KG1 (cell line): ENCODE data around the gene SHISAL1.

ENCODE experiments used
- DNase-seq: peaks from one replicate; lab custom pipeline; 2025; lab: John Stamatoyannopoulos, UW

Gene SHISAL1

DNA sequence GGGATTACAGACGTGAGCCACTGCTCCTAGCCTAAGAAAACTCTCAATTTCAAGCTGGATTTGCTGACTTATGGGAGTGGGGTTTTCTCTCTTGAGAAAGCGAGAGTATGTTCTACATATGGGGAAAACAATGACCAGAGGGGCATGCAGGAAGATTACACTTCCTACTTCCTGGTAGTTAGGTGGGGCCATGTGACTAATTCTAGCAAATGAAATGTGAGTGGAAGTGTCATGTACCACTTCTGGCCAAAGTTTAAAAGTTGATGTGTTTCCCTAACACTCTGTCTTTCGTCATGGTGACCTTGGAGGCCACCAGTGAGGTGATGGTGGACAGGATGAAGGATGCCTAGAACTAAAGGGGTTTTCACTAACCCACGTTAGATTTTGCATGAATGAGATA lies 81.5 kb downstream of the SHISAL1 start:
- DNase-seq = no peak

DNA sequence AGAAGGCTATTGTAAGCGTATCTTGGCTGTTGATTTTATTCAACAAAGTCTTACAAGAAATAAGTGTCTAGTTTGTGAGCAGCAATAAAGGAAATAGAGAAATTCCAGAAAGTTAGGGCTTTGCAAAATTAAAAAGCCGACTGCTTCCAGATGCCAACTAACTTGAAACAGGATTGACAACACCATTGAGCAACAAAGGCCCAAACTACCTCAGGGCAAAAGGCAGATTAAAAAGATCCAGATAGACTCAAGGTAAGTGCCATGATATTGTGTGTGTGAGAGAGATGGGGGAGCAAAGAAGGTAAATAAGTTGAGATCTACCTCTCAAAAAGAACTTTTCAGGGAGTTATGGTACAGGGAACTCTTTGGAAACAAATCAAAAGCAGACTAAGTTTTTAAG lies 82.9 kb downstream of the SHISAL1 start:
- no peak for DNase-seq

- DNase-seq = no peak
These were observed 83.4 kb downstream of the SHISAL1 start for GRCh38 chr22:44229331-44229730.

DNA sequence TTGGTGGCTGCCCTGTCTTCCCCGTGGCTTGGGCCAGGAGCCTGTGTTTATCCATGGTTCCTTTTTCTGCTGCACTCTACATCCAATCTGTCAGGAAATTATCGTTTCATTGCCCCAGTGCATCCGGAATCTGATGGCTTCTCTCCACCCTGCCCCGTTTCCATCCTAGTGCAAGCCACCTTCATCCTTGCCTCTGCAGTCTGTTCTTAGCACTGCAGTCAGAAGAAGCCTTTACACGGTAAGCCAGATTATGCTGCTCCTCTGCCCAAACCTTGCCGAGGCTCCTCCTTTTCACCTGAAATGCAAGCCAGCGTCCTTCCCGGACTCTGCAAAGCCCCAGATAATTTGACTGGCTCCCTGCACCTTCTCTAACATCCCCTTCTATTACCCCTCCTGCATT lies 86.9 kb downstream of the SHISAL1 start:
- DNase-seq = no peak

- DNase-seq = no peak
These were observed 87.6 kb downstream of the SHISAL1 start for GRCh38 chr22:44225091-44225689.

- DNase-seq = no peak
These were observed 88.6 kb downstream of the SHISAL1 start for GRCh38 chr22:44224166-44224565.

GRCh38 chr22:44221710-44222475 lies 90.9 kb downstream of the SHISAL1 start:
- DNase-seq = no peak

DNA sequence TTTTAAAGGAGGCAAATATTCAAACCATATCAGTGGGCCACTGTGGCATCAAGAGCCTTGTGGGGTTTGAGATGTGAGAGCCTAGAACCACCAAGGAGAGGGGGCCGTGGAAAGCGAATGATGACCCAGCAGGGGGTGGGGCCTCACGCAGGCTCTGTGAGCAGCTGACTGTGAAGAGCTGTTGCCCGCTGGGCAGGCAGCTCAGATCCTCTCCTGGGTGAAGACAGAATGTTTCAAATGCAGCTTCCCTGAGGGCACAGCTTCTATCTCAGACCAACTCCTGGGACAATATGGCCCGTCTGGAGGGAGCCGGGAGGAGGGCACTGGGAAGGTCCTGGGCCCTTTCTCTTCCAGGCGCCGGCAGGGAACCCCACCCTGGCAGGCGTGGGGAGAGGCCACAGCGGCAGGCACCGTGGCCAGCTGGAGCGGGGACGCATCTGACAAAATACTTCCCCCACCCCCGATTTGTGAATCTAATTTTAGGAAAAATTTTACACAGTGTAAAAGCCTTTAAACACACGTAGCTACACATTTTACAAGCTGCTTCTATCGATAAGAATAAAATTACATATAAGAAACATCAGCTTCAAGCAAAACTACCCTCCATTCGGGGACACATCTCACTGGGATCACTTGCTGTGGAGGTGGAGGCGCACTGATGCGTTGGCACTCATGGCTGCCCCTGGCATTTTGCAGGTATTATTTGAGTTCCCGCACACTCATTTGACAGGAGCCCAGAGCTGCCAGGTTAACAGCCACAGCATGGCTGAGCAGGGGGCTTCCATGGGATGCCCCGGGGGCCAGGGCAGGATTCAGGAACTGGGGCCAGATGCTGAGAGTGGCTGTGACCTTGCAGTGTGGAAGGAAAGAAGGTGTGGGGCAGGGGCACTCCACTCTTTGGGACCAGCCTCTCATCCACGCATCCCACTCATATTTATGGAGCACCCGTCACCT lies 91.7 kb downstream of the SHISAL1 start:
- DNase-seq = no peak

DNA sequence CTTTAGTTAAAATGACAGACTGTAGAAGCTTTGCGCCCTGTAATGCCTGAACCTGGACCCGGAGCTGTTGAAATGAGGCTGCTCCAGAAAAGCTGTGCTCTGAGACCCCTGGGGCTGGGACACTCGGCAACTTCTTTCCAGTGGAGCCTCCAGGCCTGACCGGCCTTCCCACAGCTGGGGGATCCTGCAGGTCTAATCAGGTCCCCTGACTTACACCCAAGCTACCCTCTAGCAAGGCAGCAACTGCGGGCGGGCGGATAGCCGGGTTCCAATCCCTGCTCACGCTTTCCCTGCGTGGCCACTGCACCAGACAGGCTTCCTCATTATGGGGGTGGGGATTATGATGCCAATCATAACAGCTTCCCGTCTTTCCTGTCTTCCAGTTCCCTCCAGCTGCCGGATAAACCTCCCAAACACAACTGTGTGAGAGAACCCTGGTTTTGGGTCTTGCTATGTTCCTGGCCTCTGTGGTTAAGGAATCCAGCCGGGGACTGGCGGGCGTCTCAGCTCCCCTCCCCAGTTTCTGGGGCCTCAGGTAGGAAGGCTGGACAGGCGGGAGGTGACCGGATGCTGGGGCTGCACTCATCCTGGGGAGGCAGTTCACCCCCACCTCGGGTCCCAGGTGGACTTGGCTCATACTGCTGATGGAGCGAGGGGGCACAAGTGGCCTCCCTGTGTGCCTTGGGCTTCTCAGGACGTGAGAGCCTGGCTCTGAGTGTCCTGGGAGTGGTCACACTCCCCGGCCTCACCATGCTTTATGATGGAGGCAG lies 93.5 kb downstream of the SHISAL1 start:
- no peak for DNase-seq

DNA sequence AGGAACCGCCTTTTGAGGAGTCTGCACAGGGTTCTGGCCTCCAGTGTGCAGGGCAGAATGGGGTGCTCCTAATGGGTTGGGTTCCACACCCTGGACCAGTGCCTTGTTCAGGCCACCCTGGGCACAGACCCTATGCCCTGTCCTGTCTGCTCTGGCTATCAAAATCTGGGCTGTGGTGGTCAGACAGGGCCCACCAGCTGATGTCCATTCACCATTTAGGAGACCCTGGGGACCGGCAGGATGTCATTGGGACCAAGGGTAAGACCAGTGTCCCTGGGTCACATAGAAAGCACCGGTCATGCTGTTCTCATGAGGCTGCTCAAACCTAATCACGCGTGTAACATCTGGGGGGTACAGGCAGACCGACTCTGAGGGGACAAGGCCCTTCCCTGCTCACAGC lies 94.7 kb downstream of the SHISAL1 start:
- DNase-seq = no peak

DNA sequence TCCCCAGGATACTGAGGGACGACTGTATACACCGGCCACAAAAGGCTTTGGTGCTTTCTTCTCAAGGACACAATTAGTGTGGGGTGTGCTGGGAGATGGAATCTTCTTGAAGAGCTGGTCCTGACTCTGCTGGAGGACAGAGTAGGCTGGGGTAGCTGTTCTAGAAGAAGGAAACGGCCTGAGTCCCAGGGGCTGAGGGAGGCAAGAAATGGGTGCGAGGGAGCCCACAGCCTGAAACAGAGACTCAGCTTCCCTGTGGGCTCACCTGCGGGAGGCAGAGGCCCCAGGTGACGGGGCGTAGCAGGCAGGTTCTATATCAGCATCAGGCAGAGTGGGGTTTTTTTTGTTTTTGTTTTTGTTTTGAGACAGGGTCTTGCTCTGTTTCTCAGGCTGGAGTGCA lies 95.4 kb downstream of the SHISAL1 start:
- DNase-seq = no peak

GRCh38 chr22:44215287-44215686 lies 97.5 kb downstream of the SHISAL1 start:
- DNase-seq = no peak

GRCh38 chr22:44214764-44215163 lies 98.0 kb downstream of the SHISAL1 start:
- DNase-seq = no peak

- DNase-seq = no peak
These were observed 98.6 kb downstream of the SHISAL1 start for GRCh38 chr22:44214187-44214586.

DNA sequence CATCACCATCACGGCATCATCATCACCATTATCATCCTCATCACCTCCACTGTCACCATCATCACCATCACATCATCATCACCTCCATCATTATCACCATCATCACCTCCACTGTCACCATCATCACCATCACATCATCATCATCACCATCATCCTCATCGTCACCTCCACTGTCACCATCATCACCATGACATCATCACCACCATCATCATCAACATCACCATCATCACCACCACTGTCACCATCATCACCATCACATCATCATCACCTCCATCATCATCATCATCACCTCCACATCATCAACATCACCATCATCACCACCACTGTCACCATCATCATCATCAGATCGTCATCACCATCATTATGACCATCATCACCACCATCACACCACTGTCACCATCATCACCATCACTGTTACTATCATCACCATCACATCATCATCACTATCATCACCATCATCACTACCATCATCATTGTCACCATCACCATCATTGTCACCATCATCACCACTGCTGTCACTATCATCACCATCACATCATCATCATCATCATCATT lies 99.2 kb downstream of the SHISAL1 start:
- no peak for DNase-seq

- DNase-seq = no peak
These were observed 99.8 kb downstream of the SHISAL1 start for GRCh38 chr22:44212936-44213335.

DNA sequence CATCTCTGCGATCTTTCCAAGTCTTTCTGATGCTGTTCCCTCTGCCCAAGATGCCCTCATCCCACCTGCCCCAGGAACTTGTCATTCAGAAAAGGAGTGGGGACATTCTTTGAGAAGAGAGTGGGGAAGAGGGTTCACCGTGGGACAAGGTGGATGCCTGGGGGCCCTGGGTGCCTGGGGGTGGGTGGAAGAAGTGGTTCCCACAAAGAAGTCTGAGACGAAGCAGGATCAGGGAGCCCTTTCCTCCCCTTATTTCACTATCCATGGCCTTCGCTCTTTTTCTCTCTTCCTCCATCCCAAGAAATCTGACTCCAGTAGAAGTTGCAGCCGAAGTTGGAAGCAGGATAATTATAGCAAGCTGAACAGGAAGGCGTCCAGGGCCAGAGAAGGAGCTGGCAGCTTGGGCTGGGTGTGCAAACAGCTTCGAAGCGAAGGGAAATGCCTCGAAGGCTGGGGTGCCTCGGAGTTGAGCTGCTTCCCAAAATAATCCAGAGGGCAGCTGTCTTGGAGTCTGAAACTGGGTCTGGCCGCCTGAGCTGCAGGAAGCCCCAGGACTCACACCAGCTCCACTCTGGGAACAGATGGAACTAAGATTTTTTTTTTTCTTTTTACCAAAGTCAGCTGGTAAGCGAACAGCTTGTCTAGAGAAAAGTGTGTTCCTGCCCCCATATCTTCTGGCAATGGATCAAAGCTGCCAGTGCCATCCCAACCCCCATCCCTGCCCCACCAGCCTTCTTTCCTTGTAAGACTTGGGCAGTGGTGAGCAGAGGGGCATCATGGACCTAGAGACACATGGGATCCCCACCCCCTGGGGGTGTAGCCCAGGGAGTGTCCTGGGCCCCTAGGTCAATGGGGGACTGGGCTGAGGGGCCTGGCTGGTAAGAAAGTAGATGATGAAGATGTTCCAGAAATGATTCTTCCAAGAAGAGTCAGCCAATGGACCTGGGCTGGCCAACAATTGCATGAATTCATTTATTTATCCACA lies 100.5 kb downstream of the SHISAL1 start:
- no peak for DNase-seq

DNA sequence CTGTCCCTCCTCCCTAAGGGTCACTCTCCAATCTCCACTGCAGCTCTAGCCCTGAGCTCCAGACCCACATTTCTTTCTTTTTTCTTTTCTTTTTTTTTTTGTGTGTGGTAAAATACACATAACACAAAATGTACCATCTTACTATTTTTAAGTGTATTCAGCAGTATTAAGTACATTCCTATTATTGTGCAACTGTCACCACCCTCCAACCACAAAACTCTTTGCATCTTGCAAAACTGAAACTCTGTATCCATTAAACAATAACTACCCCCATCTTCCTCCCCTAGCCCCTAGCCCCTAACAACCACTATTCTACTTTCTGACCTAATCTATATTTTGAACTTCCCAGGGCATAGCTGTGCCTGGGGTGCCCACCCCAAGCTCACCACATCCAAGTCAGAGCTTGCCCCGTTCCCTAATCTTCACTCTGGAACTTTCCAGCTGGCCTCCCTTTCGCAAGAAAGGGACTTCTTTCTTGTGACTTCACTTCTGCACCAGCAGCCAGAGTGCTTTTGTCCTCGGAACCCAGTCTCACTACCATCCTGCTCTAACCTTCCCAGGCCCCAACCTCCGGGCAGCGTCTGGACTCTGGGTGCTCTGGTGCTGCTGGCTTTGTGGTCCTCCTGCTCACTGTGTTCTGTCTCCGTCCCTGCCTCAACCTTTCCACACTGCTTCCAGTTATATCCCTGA lies 101.3 kb downstream of the SHISAL1 start:
- no peak for DNase-seq

DNA sequence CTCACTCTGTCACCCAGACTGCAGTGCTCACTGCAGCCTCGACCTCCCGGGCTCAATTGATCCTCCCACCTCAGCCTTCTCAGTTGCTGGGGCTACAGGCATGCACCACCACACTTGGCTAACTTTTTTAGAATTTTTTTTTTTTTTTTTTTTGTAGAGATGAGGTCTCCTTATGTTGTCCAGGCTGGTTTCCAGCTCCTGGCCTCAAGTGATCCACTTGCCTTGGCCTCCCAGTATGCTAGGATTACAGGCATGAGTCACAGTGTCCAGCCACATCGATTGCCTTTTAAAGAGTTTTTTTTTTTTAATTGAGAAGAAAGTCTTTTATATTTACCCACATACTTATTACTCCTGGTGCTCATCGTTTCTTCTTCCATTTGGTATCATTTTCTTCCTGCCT lies 102.0 kb downstream of the SHISAL1 start:
- DNase-seq = no peak

DNA sequence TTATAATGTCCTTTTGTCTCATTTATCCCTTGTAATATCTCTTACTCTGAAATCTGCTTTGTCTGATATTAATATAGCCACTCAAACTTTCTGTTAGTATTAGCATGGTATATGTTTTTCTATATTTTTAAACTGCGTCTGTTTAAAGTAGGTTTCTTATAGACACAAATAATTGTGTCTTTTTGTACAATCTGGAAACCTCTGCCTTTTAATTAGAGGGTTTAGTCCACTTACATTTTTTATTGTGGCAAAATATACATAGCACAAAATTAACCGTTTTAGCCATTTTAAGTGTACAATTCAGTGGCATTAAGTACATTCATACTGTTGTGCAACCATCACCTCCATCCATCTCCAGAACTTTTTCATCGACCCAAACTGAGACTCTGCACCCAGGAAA lies 103.4 kb downstream of the SHISAL1 start:
- no peak for DNase-seq
